Measurements from ENCODE around the gene DCUN1D3.

DCUN1D3 gene

GRCh38 chr16:20847550-20847949 lies 52.6 kb downstream of the DCUN1D3 start:
- Histone ChIP-seq H3K4me2 (ENCODE audit: low read length) (no peak overlapping the region), H3K79me2 (ENCODE audit: insufficient read depth, low read length) (no peaks in the 10 kb centered on the region), H3K27ac (ENCODE audit: low read depth, low read length, poor library complexity, severe bottlenecking) (no peak overlapping the region), H3F3A (ENCODE audit: insufficient read depth, low read length) (no peaks in the 10 kb centered on the region), H3K4me1 (ENCODE audit: insufficient read depth, low read length, severe bottlenecking) (no peaks in the 10 kb centered on the region), H3K9me3 (ENCODE audit: low read length) (no peaks in the 10 kb centered on the region), H3K27me3 (ENCODE audit: insufficient read depth, low read length) (no peaks in the 10 kb centered on the region), H3K36me3 (ENCODE audit: insufficient read depth, low read length) (peaks cover 33% of the 10 kb centered on the region; the same call in 1 of the 2 replicates), H4K20me1 (ENCODE audit: insufficient read depth, low read length) (no peaks in the 10 kb centered on the region), H3K9me2 (ENCODE audit: low read depth, low read length) (no peaks in the 10 kb centered on the region), H3K9ac (ENCODE audit: low read length) (no peak overlapping the region), H3K4me3 (ENCODE audit: low read depth, low read length, poor library complexity, severe bottlenecking) (no peak overlapping the region), H2AFZ (ENCODE audit: low read length) (no peak overlapping the region)
- TF ChIP-seq CTCF (IDR thresholded peaks at IDR 0.05; ENCODE audit: low read length) (no peak), EZH2 (IDR thresholded peaks at IDR 0.05; ENCODE audit: borderline replicate concordance, low read length) (no peak)

- H3K27ac ChIP-seq (ENCODE audit: low read depth, low read length, poor library complexity, severe bottlenecking), result no peak overlapping the region
- H3K4me2 ChIP-seq (ENCODE audit: low read length), result no peak overlapping the region
- no peak overlapping the region for H3K9ac ChIP-seq (ENCODE audit: low read length)
- H4K20me1 ChIP-seq (ENCODE audit: insufficient read depth, low read length), result no peaks in the 10 kb centered on the region
- no peaks in the 10 kb centered on the region for H3F3A ChIP-seq (ENCODE audit: insufficient read depth, low read length)
- H3K9me2 ChIP-seq (ENCODE audit: low read depth, low read length), result no peaks in the 10 kb centered on the region
- H2AFZ ChIP-seq (ENCODE audit: low read length), result no peak overlapping the region
- no peaks in the 10 kb centered on the region for H3K27me3 ChIP-seq (ENCODE audit: insufficient read depth, low read length)
- no peak overlapping the region for H3K4me3 ChIP-seq (ENCODE audit: low read depth, low read length, poor library complexity, severe bottlenecking)
- no peaks in the 10 kb centered on the region for H3K79me2 ChIP-seq (ENCODE audit: insufficient read depth, low read length)
- H3K4me1 ChIP-seq (ENCODE audit: insufficient read depth, low read length, severe bottlenecking), result no peaks in the 10 kb centered on the region
- H3K9me3 ChIP-seq (ENCODE audit: low read length), result no peaks in the 10 kb centered on the region
- TF ChIP-seq CTCF (IDR thresholded peaks at IDR 0.05; ENCODE audit: low read length) (no peak), EZH2 (IDR thresholded peaks at IDR 0.05; ENCODE audit: borderline replicate concordance, low read length) (no peak)
- H3K36me3 ChIP-seq (ENCODE audit: insufficient read depth, low read length), result peaks cover 33% of the 10 kb centered on the region; the same call in 1 of the 2 replicates
Measured at GRCh38 chr16:20846551-20846950, 53.6 kb downstream of the DCUN1D3 start.

GRCh38 chr16:20846030-20846429 lies 54.1 kb downstream of the DCUN1D3 start:
- no peak overlapping the region for H3K4me3 ChIP-seq (ENCODE audit: low read depth, low read length, poor library complexity, severe bottlenecking)
- no peak overlapping the region for H2AFZ ChIP-seq (ENCODE audit: low read length)
- no peak overlapping the region for H3K9ac ChIP-seq (ENCODE audit: low read length)
- H3K4me1 ChIP-seq (ENCODE audit: insufficient read depth, low read length, severe bottlenecking), result no peaks in the 10 kb centered on the region
- H3K4me2 ChIP-seq (ENCODE audit: low read length), result no peak overlapping the region
- H3K9me2 ChIP-seq (ENCODE audit: low read depth, low read length), result no peaks in the 10 kb centered on the region
- H3K9me3 ChIP-seq (ENCODE audit: low read length), result no peaks in the 10 kb centered on the region
- H3K27ac ChIP-seq (ENCODE audit: low read depth, low read length, poor library complexity, severe bottlenecking), result no peak overlapping the region
- H3K79me2 ChIP-seq (ENCODE audit: insufficient read depth, low read length), result no peaks in the 10 kb centered on the region
- peaks cover 34% of the 10 kb centered on the region; the same call in 1 of the 2 replicates for H3K36me3 ChIP-seq (ENCODE audit: insufficient read depth, low read length)
- H3K27me3 ChIP-seq (ENCODE audit: insufficient read depth, low read length), result no peaks in the 10 kb centered on the region
- H4K20me1 ChIP-seq (ENCODE audit: insufficient read depth, low read length), result no peaks in the 10 kb centered on the region
- TF ChIP-seq EZH2 (IDR thresholded peaks at IDR 0.05; ENCODE audit: borderline replicate concordance, low read length) (no peak), CTCF (IDR thresholded peaks at IDR 0.05; ENCODE audit: low read length) (no peak)
- H3F3A ChIP-seq (ENCODE audit: insufficient read depth, low read length), result no peaks in the 10 kb centered on the region
